ENCODE data around the gene AOX1. TPM values are rescaled to one million over a fixed set of nuclear protein-coding genes. Genes with fewer than 3 reads are reported as not detected.

Gene AOX1
- total RNA-seq, 4 donors from 2014 or later = 13.8 to 52.6 (median 33.8) TPM

DNA sequence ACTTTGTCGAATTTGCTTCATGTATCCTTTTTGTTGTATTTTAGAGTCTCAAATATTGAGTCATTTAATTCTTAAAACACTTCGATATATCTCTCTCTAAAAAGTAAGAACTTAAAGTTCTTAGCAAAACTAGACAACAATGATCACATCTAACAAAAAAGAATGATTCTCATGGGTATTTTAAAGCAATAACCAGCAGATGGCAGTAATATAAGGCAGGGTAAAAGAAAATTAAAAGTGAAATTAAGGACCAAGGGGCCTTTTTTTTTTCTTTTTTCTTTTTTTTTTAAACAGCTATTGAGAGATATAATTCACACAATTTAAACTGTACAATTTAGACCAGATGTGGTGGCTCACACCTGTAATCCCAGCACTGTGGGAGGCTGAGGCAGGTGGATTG is 9.9 kb upstream of the AOX1 start:
- no peak for DNase-seq
- Histone ChIP-seq H3K4me1 (no peaks in the 10 kb centered on the region), H3K27ac (no peak overlapping the region), H3K4me3 (no peak overlapping the region), H3K36me3 (no peaks in the 10 kb centered on the region), H3K27me3 (no peaks in the 10 kb centered on the region), H3K9me3 (no peaks in the 10 kb centered on the region)
- TF ChIP-seq, protein P1, sequence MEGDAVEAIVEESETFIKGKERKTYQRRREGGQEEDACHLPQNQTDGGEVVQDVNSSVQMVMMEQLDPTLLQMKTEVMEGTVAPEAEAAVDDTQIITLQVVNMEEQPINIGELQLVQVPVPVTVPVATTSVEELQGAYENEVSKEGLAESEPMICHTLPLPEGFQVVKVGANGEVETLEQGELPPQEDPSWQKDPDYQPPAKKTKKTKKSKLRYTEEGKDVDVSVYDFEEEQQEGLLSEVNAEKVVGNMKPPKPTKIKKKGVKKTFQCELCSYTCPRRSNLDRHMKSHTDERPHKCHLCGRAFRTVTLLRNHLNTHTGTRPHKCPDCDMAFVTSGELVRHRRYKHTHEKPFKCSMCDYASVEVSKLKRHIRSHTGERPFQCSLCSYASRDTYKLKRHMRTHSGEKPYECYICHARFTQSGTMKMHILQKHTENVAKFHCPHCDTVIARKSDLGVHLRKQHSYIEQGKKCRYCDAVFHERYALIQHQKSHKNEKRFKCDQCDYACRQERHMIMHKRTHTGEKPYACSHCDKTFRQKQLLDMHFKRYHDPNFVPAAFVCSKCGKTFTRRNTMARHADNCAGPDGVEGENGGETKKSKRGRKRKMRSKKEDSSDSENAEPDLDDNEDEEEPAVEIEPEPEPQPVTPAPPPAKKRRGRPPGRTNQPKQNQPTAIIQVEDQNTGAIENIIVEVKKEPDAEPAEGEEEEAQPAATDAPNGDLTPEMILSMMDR (IDR thresholded peaks at IDR 0.05) = peak in 1 of 4 experiments; percentile 8
- TF ChIP-seq POLR2A (IDR thresholded peaks at IDR 0.05) = no peak
- intact Hi-C loops (cut with DNase I; ENCODE audit: low total_unique reads) = no loop called here

DNA sequence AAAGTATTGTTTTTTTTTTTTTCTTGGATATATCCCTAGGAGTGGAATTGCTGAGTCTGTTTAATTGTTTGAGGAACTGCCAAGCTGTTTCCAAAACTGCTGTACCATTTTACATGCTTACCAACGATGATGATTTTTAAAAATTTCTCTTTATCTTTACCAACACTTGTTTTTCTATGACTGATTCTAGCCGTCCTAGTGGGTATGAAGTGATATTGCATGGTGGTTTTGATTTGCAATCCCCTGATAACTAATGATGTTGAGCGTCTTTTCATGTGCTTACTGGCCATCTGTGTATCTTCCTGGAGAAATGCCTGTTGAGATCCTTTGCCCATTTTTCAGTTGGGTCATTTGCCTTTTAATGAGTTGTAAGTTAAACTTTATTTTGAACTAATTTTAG is 8.8 kb upstream of the AOX1 start:
- no peak for DNase-seq
- Histone ChIP-seq H3K4me1 (no peaks in the 10 kb centered on the region), H3K36me3 (no peaks in the 10 kb centered on the region), H3K4me3 (no peak overlapping the region), H3K27ac (no peak overlapping the region), H3K27me3 (no peaks in the 10 kb centered on the region), H3K9me3 (no peaks in the 10 kb centered on the region)
- intact Hi-C loops (cut with DNase I; ENCODE audit: low total_unique reads) = no loop called here
- TF ChIP-seq, protein P1 (IDR thresholded peaks at IDR 0.05) = no peak
- no peak for TF ChIP-seq POLR2A (IDR thresholded peaks at IDR 0.05)

DNA sequence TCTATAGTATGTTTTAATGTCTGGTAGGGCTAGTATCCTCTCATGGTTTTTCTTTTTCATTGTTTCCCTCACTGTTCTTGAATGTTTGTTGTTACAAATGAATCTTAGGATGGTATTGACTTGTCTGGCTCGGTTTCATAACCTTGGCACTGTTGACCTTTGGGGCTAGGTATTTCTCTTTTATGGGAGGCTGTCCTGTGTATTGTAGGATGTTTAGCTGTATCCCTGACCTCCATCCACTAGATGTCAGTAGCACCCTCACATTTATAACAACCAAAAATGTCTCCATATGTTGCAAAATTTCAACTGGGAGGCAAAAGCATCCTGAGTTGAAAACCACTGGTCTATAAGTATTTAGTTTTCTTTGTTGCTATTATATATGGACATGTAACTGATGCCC is 7.0 kb upstream of the AOX1 start:
- Histone ChIP-seq H3K4me3 (no peak overlapping the region), H3K9me3 (no peaks in the 10 kb centered on the region), H3K36me3 (no peaks in the 10 kb centered on the region), H3K27ac (no peak overlapping the region), H3K4me1 (no peaks in the 10 kb centered on the region), H3K27me3 (no peaks in the 10 kb centered on the region)
- intact Hi-C loops (cut with DNase I; ENCODE audit: low total_unique reads) = no loop called here
- no peak for TF ChIP-seq POLR2A (IDR thresholded peaks at IDR 0.05)
- TF ChIP-seq, protein P1 (IDR thresholded peaks at IDR 0.05) = peak in 2 of 4 experiments; percentile 18
- DNase-seq = no peak

DNA sequence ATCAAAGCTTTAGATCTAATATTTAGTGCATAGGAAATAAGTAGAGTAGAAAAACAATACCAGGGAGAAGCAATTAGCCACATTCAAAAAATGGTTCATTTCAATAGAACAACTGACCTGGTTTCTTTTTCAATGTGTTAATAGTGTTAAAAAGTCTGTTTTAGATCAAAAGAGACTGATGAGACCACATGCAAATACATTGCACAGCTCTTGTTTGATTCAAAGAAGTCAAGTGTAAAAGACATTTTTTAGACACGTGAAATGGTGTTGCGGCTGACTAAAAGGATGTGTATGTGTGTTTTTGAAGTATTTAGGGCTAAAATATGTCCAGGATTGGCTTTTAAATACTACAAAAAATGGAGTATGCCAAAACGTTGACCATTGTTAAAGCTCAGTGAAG is 1.2 kb upstream of the AOX1 start:
- intact Hi-C loops (cut with DNase I; ENCODE audit: low total_unique reads) = no loop called here
- H3K4me1 ChIP-seq = peaks cover 0 to 4% of the 10 kb centered on the region in 2 donors
- H3K27ac ChIP-seq = no peak overlapping the region

DNA sequence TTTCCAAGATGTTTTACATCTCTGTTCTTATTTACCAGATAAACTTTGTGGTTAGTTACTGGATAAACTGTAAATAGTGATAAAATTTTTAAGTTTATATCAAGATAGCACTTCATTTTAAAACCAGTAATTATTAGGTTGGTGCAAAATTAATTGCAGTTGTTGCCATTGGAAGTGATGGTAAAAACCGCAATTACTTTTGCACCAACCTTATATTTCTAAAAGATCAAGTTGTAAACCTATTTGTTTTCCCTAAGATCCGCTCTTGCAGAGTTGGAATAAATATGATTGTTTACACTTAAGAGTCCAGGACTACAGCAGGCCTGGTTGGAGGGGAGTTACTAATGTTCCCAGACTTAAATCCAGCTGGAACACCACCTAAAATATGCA is 479 bp upstream of the AOX1 start:
- Histone ChIP-seq H3K9me3 (no peaks in the 10 kb centered on the region), H3K4me3 (peak overlapping the region; percentile 46 to 72), H3K27me3 (no peaks in the 10 kb centered on the region), H3K27ac (peak overlapping the region; percentile 67 to 91), H3K36me3 (no peaks in the 10 kb centered on the region), H3K4me1 (peaks cover 0 to 4% of the 10 kb centered on the region in 2 donors)
- DNase-seq = no peak
- intact Hi-C loops (cut with DNase I; ENCODE audit: low total_unique reads) = no loop called here
- TF ChIP-seq, protein P1 (IDR thresholded peaks at IDR 0.05) = no peak
- TF ChIP-seq POLR2A (IDR thresholded peaks at IDR 0.05) = no peak

More for the DNA sequence above, 1.2 kb upstream of the AOX1 start:
- Histone ChIP-seq H3K27me3 (no peaks in the 10 kb centered on the region), H3K36me3 (no peaks in the 10 kb centered on the region), H3K9me3 (no peaks in the 10 kb centered on the region), H3K4me3 (no peak overlapping the region)
- no peak for TF ChIP-seq POLR2A (IDR thresholded peaks at IDR 0.05)
- TF ChIP-seq, protein P1 (IDR thresholded peaks at IDR 0.05) = no peak
- DNase-seq = no peak

Measured in uterus (tissue), 4 donors.